WTC11 (cell line): Measurements from ENCODE around the gene SLC6A20.

Experiments used
- ATF3 ChIP-seq: sonication (generic); formaldehyde crosslinking; conservative IDR thresholded peaks from 2 replicates; pipeline ENCODE4 v1.8.1; 2022; ENCODE audit warnings: mild to moderate bottlenecking, missing genetic modification reagents
- CREM ChIP-seq: sonication (generic); formaldehyde crosslinking; IDR thresholded peaks from 2 replicates; pipeline ENCODE4 v1.8.1; 2022; ENCODE audit warnings: mild to moderate bottlenecking, missing genetic modification reagents, moderate library complexity
- CTCF ChIP-seq: fragments of 200-600 bp; IDR thresholded peaks from 2 replicates; pipeline ENCODE4 v1.8.0; 2022; ENCODE audit warnings: antibody characterized with exemption
- FOXJ3 ChIP-seq: sonication (generic); formaldehyde crosslinking; IDR thresholded peaks from 2 replicates; pipeline ENCODE4 v1.9.0; 2021; ENCODE audit warnings: missing genetic modification reagents, mild to moderate bottlenecking, borderline replicate concordance
- JAZF1 ChIP-seq: fragments of 250-450 bp; sonication (Bioruptor Pico); IDR thresholded peaks from 2 replicates; pipeline ENCODE4 v1.9.0; 2021; ENCODE audit warnings: moderate library complexity, mild to moderate bottlenecking, inconsistent platforms
- NFE2L1 ChIP-seq: sonication (generic); formaldehyde crosslinking; IDR thresholded peaks from 2 replicates; pipeline ENCODE4 v1.8.1; 2023; ENCODE audit warnings: missing genetic modification reagents
- NR3C1 ChIP-seq: sonication (generic); formaldehyde crosslinking; conservative IDR thresholded peaks from 2 replicates; pipeline ENCODE4 v1.8.1; 2023; ENCODE audit warnings: low read depth, mild to moderate bottlenecking, missing genetic modification reagents
- SMAD4 ChIP-seq: sonication (generic); formaldehyde crosslinking; IDR thresholded peaks from 2 replicates; pipeline ENCODE4 v1.8.0; 2022; ENCODE audit warnings: mild to moderate bottlenecking, missing genetic modification reagents
- TEAD1 ChIP-seq: sonication (generic); formaldehyde crosslinking; IDR thresholded peaks from 2 replicates; pipeline ENCODE4 v1.8.0; 2022; ENCODE audit warnings: mild to moderate bottlenecking, missing genetic modification reagents
- TEAD4 ChIP-seq: sonication (generic); formaldehyde crosslinking; IDR thresholded peaks from 2 replicates; pipeline ENCODE4 v1.8.0; 2022; ENCODE audit warnings: mild to moderate bottlenecking, missing genetic modification reagents
- USF1 ChIP-seq: sonication (generic); formaldehyde crosslinking; IDR thresholded peaks from 2 replicates; pipeline ENCODE4 v1.8.0; 2022; ENCODE audit warnings: mild to moderate bottlenecking, missing genetic modification reagents
- TF ChIP-seq, protein P1 (sequence below): sonication (generic); formaldehyde crosslinking; IDR thresholded peaks from 2 replicates; pipeline ENCODE4 v1.8.1; 2023; ENCODE audit warnings: mild to moderate bottlenecking, missing genetic modification reagents
- TF ChIP-seq, protein P2 (sequence below): sonication (generic); formaldehyde crosslinking; IDR thresholded peaks from 2 replicates; pipeline ENCODE4 v1.8.0; 2022; ENCODE audit warnings: mild to moderate bottlenecking, missing genetic modification reagents
- TF ChIP-seq, protein P3 (sequence below): sonication (generic); formaldehyde crosslinking; IDR thresholded peaks from 2 replicates; pipeline ENCODE4 v1.8.1; 2022; ENCODE audit warnings: low read depth, missing genetic modification reagents, borderline replicate concordance

GRCh38 chr3:45816544-45816943 lies 20.2 kb upstream of the SLC6A20 start:
- TF ChIP-seq NR3C1, result no peak
- TF ChIP-seq, protein P1, sequence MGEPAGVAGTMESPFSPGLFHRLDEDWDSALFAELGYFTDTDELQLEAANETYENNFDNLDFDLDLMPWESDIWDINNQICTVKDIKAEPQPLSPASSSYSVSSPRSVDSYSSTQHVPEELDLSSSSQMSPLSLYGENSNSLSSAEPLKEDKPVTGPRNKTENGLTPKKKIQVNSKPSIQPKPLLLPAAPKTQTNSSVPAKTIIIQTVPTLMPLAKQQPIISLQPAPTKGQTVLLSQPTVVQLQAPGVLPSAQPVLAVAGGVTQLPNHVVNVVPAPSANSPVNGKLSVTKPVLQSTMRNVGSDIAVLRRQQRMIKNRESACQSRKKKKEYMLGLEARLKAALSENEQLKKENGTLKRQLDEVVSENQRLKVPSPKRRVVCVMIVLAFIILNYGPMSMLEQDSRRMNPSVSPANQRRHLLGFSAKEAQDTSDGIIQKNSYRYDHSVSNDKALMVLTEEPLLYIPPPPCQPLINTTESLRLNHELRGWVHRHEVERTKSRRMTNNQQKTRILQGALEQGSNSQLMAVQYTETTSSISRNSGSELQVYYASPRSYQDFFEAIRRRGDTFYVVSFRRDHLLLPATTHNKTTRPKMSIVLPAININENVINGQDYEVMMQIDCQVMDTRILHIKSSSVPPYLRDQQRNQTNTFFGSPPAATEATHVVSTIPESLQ (CRISPR knock-in tag), result no peak
- TF ChIP-seq, protein P2, sequence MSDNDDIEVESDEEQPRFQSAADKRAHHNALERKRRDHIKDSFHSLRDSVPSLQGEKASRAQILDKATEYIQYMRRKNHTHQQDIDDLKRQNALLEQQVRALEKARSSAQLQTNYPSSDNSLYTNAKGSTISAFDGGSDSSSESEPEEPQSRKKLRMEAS (CRISPR knock-in tag), result no peak
- TF ChIP-seq CTCF, result no peak
- TF ChIP-seq CREM (CRISPR knock-in tag), result no peak
- no peak for TF ChIP-seq TEAD4
- no peak for TF ChIP-seq USF1 (CRISPR knock-in tag)
- no peak for TF ChIP-seq JAZF1
- TF ChIP-seq SMAD4 (CRISPR knock-in tag), result no peak
- no peak for TF ChIP-seq FOXJ3 (CRISPR knock-in tag)
- TF ChIP-seq ATF3 (CRISPR knock-in tag), result no peak
- TF ChIP-seq NFE2L1 (CRISPR knock-in tag), result no peak
- TF ChIP-seq TEAD1 (CRISPR knock-in tag), result no peak
- TF ChIP-seq, protein P3, sequence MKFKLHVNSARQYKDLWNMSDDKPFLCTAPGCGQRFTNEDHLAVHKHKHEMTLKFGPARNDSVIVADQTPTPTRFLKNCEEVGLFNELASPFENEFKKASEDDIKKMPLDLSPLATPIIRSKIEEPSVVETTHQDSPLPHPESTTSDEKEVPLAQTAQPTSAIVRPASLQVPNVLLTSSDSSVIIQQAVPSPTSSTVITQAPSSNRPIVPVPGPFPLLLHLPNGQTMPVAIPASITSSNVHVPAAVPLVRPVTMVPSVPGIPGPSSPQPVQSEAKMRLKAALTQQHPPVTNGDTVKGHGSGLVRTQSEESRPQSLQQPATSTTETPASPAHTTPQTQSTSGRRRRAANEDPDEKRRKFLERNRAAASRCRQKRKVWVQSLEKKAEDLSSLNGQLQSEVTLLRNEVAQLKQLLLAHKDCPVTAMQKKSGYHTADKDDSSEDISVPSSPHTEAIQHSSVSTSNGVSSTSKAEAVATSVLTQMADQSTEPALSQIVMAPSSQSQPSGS, result no peak
